ENCODE results near the gene RTTN. TPM values are rescaled to one million over a fixed set of nuclear protein-coding genes. Genes with fewer than 3 reads are reported as not detected.
"Not testable (repeated sequence)": the region's sequence is repeated elsewhere in the genome, so short reads cannot be mapped to it uniquely, and the experiment has no call there.

Gene RTTN
- total RNA-seq, 4 donors from 2014 or later: 5.2 to 27.9 (median 10.5) TPM

GRCh38 chr18:70116949-70117348 is 88.5 kb downstream of the RTTN start:
- Histone ChIP-seq H3K4me1 (no peaks in the 10 kb centered on the region), H3K36me3 (peaks cover 0 to 33% of the 10 kb centered on the region in 2 donors), H3K27me3 (no peaks in the 10 kb centered on the region), H3K9me3 (no peaks in the 10 kb centered on the region), H3K4me3 (no peak overlapping the region), H3K27ac (no peak overlapping the region)
- WGBS, 2 donors (ENCODE audit: low coverage in 1 of 2): 70 to 74% methylated on average over 2 of the region's 2 CpGs
- no peak for TF ChIP-seq POLR2AphosphoS5 (IDR thresholded peaks at IDR 0.05)
- no peak for TF ChIP-seq CTCF (IDR thresholded peaks at IDR 0.05)
- no peak for TF ChIP-seq EP300 (IDR thresholded peaks at IDR 0.05)
- TF ChIP-seq POLR2A (IDR thresholded peaks at IDR 0.05): no peak
- ATAC-seq: no peak

GRCh38 chr18:70113511-70113910 is 92.0 kb downstream of the RTTN start:
- no peak for TF ChIP-seq EP300 (IDR thresholded peaks at IDR 0.05)
- Histone ChIP-seq H3K36me3 (peaks cover 0 to 41% of the 10 kb centered on the region in 2 donors), H3K4me3 (no peak overlapping the region), H3K9me3 (no peaks in the 10 kb centered on the region), H3K27ac (no peak overlapping the region), H3K27me3 (no peaks in the 10 kb centered on the region), H3K4me1 (no peaks in the 10 kb centered on the region)
- WGBS, 2 donors (ENCODE audit: low coverage in 1 of 2): 90 to 100% methylated on average over 1 of the region's 1 CpG
- ATAC-seq: no peak

- Histone ChIP-seq H3K36me3 (peaks cover 0 to 61% of the 10 kb centered on the region in 2 donors), H3K4me3 (no peak overlapping the region), H3K27me3 (no peaks in the 10 kb centered on the region), H3K9me3 (no peaks in the 10 kb centered on the region), H3K27ac (no peak overlapping the region), H3K4me1 (no peaks in the 10 kb centered on the region)
- ATAC-seq: no peak
- TF ChIP-seq CTCF (IDR thresholded peaks at IDR 0.05): no peak
- no peak for TF ChIP-seq EP300 (IDR thresholded peaks at IDR 0.05)
- TF ChIP-seq POLR2AphosphoS5 (IDR thresholded peaks at IDR 0.05): no peak
- TF ChIP-seq POLR2A (IDR thresholded peaks at IDR 0.05): no peak
- 93% methylated on average over 3 of the region's 11 CpGs; no CpG with 5 or more reads in 1 of the 2 donors for WGBS, 2 donors (ENCODE audit: low coverage in 1 of 2)
Measured at GRCh38 chr18:70110678-70111077, 94.8 kb downstream of the RTTN start.

GRCh38 chr18:70107091-70107490 is 98.4 kb downstream of the RTTN start:
- Histone ChIP-seq H3K9me3 (no peaks in the 10 kb centered on the region), H3K27ac (no peak overlapping the region), H3K27me3 (no peaks in the 10 kb centered on the region), H3K4me3 (no peak overlapping the region), H3K36me3 (peaks cover 0 to 88% of the 10 kb centered on the region in 2 donors), H3K4me1 (no peaks in the 10 kb centered on the region)
- 64 to 82% methylated on average over 4 to 5 of the region's 6 CpGs for WGBS, 2 donors (ENCODE audit: low coverage in 1 of 2)
- TF ChIP-seq POLR2A (IDR thresholded peaks at IDR 0.05) (no peak), EP300 (IDR thresholded peaks at IDR 0.05) (no peak), CTCF (IDR thresholded peaks at IDR 0.05) (no peak), POLR2AphosphoS5 (IDR thresholded peaks at IDR 0.05) (no peak)
- no peak for ATAC-seq

GRCh38 chr18:70102854-70103253 is 102.6 kb downstream of the RTTN start:
- not testable (repeated sequence) for H3K27me3 ChIP-seq, H3K4me1 ChIP-seq, H3K27ac ChIP-seq, ATAC-seq, H3K4me3 ChIP-seq
- no CpG with 5 or more reads among the region's 22 CpGs for WGBS, 2 donors (ENCODE audit: low coverage in 1 of 2)
- Histone ChIP-seq H3K36me3 (peaks cover 0 to 46% of the 10 kb centered on the region in 2 donors), H3K9me3 (peaks cover 0 to 15% (median 0%) of the 10 kb centered on the region in 3 donors)

GRCh38 chr18:70089858-70090257 is 115.6 kb downstream of the RTTN start:
- H3K36me3 ChIP-seq: peaks cover 0 to 36% of the 10 kb centered on the region in 2 donors
- no peak overlapping the region for H3K27ac ChIP-seq
- no peaks in the 10 kb centered on the region for H3K9me3 ChIP-seq
- no peaks in the 10 kb centered on the region for H3K4me1 ChIP-seq
- no peaks in the 10 kb centered on the region for H3K27me3 ChIP-seq
- ATAC-seq: no peak
- WGBS, 2 donors (ENCODE audit: low coverage in 1 of 2): 50 to 58% methylated on average over 1 of the region's 1 CpG
- no peak overlapping the region for H3K4me3 ChIP-seq
- no peak for TF ChIP-seq POLR2A (IDR thresholded peaks at IDR 0.05)
- TF ChIP-seq EP300 (IDR thresholded peaks at IDR 0.05): no peak
- no peak for TF ChIP-seq POLR2AphosphoS5 (IDR thresholded peaks at IDR 0.05)
- no peak for TF ChIP-seq CTCF (IDR thresholded peaks at IDR 0.05)

Data from gastroesophageal sphincter (tissue), 4 donors.